GM19238 (cell line): ENCODE data around the gene KLHL3.

Experiments used
- DNase-seq: peaks from one replicate; pipeline ENCODE4 v3.0.0; 2011; ENCODE audit warnings: low spot score; ENCODE audit not compliant: insufficient read length

KLHL3 gene

GRCh38 chr5:137747848-137748247 lies 12.0 kb upstream of the KLHL3 start:
- no peak for DNase-seq

DNA sequence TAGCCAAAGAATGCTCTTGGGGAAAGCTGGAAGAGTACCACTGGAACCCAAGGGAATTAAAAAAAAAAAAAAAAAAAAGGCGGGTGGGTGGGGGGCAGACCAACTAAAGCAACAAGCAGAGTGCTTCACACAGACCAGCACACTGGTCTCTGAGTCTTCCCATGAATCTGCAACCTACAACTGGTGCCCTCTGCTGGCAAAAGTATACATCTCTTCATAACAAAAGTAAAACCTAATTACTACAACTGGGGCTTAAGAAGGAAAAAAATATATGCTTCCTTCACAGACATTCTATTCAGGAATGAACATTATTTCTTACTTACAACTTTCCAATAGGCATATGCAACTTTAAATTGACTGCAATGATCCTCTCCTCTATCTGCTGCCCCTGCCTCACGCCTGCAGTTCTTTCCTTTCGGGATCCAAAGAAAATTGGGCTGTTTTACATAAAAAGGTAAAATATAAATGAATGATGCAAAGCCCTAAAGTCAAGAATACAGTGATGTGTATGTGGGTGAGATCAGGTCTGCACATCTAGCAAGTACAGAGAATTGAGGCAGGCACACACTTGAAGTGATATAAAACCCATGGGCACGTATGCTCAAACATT lies 7.2 kb upstream of the KLHL3 start:
- DNase-seq, result no peak

- no peak for DNase-seq
Observed at GRCh38 chr5:137741718-137742117, 5.8 kb upstream of the KLHL3 start.

DNA sequence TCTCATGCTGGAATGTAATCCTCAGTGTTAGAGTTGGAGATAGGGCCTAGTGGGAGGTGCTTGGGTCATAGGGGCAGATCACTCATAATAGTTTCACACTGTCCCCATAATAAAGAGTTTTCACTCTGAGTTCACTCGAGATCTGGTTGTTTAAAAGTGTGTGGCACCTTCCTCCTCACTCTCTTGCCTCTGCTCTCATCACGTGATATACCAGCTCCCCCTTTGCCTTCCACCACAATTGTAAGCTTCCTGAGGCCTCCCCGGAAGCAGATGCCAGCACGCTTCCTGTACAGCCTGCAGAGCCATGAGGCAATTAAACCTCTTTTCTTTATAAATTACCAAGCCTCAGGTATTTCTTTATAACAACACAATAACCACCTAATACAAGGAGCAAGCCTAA lies 3.8 kb upstream of the KLHL3 start:
- DNase-seq, result no peak

DNA sequence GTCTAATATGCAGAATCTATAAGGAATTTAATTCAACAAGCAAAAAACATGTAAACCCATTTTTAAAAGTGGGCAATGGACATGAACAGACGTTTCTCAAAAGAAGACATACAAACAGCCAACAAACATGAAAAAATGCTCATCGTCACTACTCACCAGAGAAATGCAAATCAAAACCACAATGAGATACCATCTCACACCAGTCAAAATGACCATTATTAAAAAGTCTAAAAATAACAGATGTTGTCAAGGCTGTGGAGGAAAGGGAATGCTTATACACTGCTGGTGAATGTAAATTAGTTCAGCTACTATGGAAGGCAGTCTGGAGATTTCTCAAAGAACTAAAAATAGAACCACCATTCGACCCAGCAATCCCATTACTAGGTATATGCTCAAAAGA lies 3.1 kb upstream of the KLHL3 start:
- no peak for DNase-seq

DNA sequence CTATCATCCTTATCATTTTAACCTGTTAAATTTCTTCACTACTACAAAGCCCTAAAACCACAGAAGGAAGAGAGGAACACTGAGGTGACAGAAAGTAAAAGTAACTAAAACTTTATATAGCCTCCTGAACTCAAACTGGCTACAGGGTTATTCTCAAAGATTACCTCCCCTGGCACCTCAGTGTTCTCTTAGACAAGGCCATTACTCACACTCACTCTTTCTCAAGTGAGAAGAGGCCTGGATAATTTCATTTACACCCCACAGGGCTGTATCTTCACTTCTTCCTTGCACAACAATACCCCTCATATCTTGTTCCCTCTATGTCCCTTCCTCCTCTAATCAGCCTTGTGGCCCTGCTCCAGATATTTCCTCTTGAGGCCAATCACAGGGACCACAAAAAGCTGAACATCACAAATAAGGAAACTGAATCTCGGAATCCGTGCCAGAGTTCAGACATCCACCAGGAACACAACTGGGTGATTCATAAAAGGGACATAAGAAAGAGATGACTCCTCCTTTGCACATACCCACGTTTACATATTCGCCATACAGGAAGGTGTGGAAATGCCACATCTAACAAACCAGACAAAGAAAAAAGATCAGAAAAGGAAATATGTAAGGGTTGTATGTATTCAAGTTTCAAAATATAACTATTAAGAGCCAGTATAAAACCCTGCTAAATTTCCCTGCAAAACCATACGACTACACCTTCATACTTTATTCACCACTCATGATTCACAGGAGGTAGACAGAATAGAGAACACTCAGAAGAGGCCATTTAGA lies 1.7 kb upstream of the KLHL3 start:
- DNase-seq, result no peak

DNA sequence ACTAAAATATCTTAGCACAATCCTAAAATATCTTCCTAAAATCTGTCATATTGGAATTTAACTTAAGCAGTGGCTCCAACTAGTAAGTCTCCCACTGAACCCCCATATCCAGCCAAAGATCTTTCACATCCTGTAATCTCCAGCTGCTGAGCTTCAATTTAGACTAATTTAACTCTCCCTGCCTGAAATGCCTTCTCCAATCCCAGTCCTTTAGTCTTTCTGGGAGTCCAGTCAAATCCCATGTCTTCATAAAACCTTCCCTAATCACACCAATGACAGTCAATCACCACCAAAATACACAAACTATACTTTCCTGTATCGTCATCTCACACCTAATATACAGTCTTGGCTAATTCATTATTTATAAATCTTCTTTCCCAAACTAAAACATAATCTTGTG lies 607 bp upstream of the KLHL3 start:
- no peak for DNase-seq

- DNase-seq, result no peak
Observed at GRCh38 chr5:137734962-137735554, 831 bp downstream of the KLHL3 start.

- DNase-seq, result no peak
Observed at GRCh38 chr5:137734331-137734730, 1.6 kb downstream of the KLHL3 start.

DNA sequence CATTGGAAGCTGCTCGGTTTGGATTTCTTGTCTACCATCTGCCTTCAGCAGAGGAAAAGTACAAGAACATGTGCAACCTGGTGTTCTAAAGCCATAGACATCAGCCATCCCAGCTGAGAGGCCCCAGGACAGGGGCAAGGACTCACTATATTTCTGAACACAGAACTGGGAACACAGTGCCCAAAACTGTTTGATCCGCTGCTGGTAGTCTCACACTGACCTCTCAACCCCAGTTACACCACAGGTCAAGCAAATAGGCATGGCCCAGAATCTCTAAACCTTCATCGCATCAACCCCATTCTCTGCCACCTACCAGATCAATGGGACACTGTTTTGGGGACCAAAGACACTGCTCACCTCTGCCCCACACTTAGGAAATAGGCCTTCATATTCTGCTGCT lies 2.0 kb downstream of the KLHL3 start:
- DNase-seq, result no peak

- no peak for DNase-seq
Observed at GRCh38 chr5:137733006-137733405, 2.9 kb downstream of the KLHL3 start.

DNA sequence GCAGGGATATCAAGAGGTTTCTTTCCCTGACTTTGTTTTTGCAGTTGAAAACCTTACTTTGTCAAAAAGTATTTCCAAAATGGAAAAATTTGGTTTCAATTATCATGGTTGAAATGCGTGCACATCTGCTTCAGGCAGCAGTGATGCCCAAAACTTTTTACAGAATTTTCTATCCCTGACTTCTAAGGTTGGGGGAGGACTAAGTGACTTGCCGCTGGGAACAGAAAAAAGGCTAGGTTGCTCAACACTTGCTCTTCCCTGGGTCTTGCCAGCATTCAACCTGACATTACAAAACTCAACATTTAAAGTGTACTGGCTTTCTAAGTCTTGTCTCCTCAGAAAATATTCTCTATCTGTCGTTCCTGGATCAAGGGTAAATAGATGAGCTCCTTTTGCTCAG lies 4.7 kb downstream of the KLHL3 start:
- no peak for DNase-seq

DNA sequence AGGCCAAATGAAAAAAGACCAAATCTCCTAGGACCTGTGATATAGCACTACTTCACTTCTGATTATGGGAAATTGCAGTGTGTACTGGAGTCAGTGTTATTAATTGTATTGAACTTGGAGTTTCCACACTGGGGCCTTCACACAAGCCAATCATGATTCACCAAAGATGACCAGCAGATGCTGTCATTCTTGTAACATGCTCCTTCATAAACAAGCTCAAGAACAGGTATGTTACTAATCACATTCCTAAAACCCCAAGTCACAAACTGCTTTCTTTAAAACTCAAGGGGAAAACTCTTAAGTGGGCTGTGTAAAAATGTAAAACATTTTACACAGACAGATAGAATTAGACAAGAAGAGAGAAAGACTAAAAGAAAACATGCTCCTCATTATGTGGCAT lies 5.6 kb downstream of the KLHL3 start:
- DNase-seq, result no peak

- no peak for DNase-seq
Observed at GRCh38 chr5:137728048-137728447, 7.8 kb downstream of the KLHL3 start.

DNA sequence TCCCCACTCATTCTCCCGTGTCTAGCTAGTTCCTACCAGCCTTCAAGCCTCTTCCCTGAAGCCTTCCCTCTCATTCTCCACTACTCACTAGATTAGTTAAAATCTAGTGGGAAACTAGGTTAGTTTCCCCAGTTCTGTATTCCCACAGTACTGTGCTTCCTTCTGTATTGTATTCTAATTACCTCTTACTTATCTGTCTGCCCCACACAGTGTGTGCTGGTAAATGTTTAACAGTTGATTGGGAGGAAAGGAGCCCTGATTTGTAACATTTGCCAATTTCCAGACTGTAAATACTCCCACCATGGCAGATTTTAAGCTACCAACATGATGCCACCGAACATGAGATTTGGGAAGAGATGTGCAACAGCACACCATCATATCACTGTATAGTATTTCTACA lies 8.3 kb downstream of the KLHL3 start:
- DNase-seq, result no peak

GRCh38 chr5:137724251-137724650 lies 11.6 kb downstream of the KLHL3 start:
- no peak for DNase-seq

- DNase-seq, result no peak
Observed at GRCh38 chr5:137718611-137719010, 17.3 kb downstream of the KLHL3 start.

- no peak for DNase-seq
Observed at GRCh38 chr5:137716337-137716736, 19.6 kb downstream of the KLHL3 start.

DNA sequence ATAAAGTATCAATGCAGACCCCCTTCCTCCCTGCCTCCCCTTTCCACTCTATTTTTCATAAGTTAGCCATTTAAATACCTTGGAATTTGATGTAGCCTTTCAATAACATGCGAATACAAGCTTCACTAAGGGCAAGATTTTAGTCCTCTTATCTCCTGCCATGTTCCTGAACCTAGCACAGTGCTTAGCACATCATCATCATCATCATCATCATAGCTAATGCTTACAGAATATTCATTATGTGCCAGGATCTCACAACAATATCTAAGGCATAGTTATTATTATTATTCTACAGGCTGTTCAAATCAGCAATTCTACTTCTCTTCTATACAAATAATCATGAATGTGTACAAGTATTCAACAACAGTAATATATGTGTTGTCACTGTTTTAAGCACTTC lies 20.4 kb downstream of the KLHL3 start:
- DNase-seq, result no peak

DNA sequence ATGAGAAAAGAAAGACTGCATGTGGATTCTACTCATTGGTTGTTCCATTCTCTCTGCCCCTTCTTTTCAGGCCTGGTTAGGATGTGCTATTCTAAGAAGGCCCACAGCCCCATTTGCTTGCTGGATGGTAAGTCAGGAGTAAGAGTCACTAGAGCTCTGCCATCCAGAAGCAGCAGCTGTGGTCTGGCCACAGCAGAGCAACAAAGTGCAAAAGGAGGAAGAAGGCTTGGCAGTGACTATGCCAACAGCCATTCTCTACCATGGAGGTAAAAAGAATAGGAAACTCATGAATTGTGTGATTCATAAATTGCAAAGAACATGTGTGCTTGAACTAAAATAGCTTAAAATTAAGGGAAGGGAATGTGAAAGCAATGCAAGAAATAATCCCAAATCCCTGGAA lies 20.9 kb downstream of the KLHL3 start:
- no peak for DNase-seq

DNA sequence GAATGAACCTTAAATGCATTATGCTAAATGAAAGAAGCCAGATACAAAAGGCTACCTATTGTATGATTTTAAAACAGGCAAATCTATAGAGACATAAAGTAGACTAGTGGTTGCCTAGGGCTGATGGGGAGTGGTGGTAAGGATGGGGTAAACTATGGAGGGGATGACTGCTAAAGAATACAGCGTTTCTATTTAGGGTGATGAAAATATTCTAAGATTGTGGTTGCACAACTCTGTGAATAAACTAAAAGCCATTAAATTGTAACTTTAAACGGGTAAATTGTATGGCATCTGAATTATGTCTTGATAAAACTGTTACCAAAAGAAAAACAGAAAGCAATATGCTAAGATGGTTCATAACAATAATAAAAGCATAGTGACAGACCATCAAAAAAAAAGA lies 21.4 kb downstream of the KLHL3 start:
- no peak for DNase-seq

DNA sequence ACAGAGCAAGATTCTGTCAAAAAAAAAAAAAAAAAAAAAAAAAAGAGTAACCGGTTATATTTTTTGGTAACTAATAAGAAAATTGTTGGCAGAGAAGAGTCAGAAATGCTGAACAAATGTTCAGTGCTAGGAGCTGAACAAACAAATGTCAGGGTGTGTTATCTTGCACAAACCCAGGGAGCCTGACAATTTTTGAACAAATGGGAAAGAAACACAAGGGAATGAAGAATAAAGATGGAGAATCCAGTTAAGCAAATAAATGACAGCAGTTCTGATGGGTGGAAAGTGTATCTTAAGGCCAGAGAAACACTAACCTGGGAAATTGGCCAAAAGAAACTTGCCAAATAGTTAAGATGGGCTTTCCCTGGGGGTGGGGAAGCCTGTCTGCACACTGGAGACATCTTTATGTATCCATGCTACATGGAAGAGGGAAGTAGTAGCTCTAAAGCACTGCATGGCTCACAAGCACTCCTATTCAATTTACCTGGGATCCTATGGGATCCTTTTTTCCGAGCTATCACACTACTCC lies 23.7 kb downstream of the KLHL3 start:
- DNase-seq, result no peak

GRCh38 chr5:137710086-137710485 lies 25.8 kb downstream of the KLHL3 start:
- DNase-seq, result no peak
